ENCODE results near the gene AAK1.
"Not testable (repeated sequence)": the region's sequence is repeated elsewhere in the genome, so short reads cannot be mapped to it uniquely, and the experiment has no call there.

GRCh38 chr2:69673098-69673497 lies 29.6 kb upstream of the AAK1 start:
- TF ChIP-seq CTCF (IDR thresholded peaks at IDR 0.05; ENCODE audit: borderline replicate concordance, extremely low read depth, low read length, poor library complexity, severe bottlenecking); EZH2 (IDR thresholded peaks at IDR 0.05; ENCODE audit: borderline replicate concordance, low read depth, low read length, severe bottlenecking): not testable (repeated sequence)
